GM23338 (cell line): ENCODE measurements around the gene CUEDC2. TPM values are rescaled to one million over a fixed set of nuclear protein-coding genes. Genes with fewer than 3 reads are reported as not detected.

ENCODE experiments used
- ATAC-seq: fragments of 200-7000 bp; cut with Tn5 transposase; 3 replicates; pipeline ENCODE4 v1.9.1; 2020
- DNase-seq: peaks from one replicate; pipeline ENCODE4 v3.0.0-alpha.2; 2015; ENCODE audit warnings: low spot score
- H2AFZ ChIP-seq: fragments of 200-600 bp; sonication (generic); 2 replicates; pipeline ENCODE4 v1.8.0; 2016; ENCODE audit warnings: antibody characterized with exemption, mild to moderate bottlenecking, moderate library complexity
- H3F3A ChIP-seq: fragments of 200-600 bp; sonication (generic); replicated peaks from 2 replicates; pipeline ENCODE4 v1.8.0; 2017; ENCODE audit warnings: antibody characterized with exemption, mixed run types, low read depth
- H3K27ac ChIP-seq: fragments of 200-600 bp; sonication (generic); 2 replicates; pipeline ENCODE4 v1.6.1; 2016; ENCODE audit warnings: low read depth
- H3K27me3 ChIP-seq: fragments of 200-600 bp; sonication (generic); 2 replicates; pipeline ENCODE4 v1.8.0; 2016; ENCODE audit warnings: mild to moderate bottlenecking, mixed run types, moderate library complexity; ENCODE audit not compliant: insufficient read depth
- H3K36me3 ChIP-seq: fragments of 200-600 bp; sonication (generic); 2 replicates; pipeline ENCODE4 v1.8.0; 2016; ENCODE audit warnings: mild to moderate bottlenecking; ENCODE audit not compliant: insufficient read depth
- H3K4me1 ChIP-seq: fragments of 200-600 bp; sonication (generic); 2 replicates; pipeline ENCODE4 v1.8.0; 2016; ENCODE audit warnings: mild to moderate bottlenecking, moderate library complexity; ENCODE audit not compliant: insufficient read depth
- H3K4me2 ChIP-seq: fragments of 200-600 bp; sonication (generic); 2 replicates; pipeline ENCODE4 v1.7.1; 2017; ENCODE audit warnings: mixed run types
- H3K4me3 ChIP-seq: fragments of 200-600 bp; sonication (generic); 2 replicates; pipeline ENCODE4 v1.6.1; 2016; ENCODE audit warnings: mixed run types
- H3K79me2 ChIP-seq: fragments of 200-600 bp; sonication (generic); replicated peaks from 2 replicates; pipeline ENCODE4 v1.8.0; 2017; ENCODE audit warnings: mild to moderate bottlenecking; ENCODE audit not compliant: insufficient read depth
- H3K9me2 ChIP-seq: fragments of 200-600 bp; sonication (generic); 2 replicates; pipeline ENCODE4 v1.8.0; 2017; ENCODE audit not compliant: insufficient read depth
- H4K20me1 ChIP-seq: fragments of 200-600 bp; sonication (generic); replicated peaks from 2 replicates; pipeline ENCODE4 v1.8.0; 2017; ENCODE audit warnings: mild to moderate bottlenecking; ENCODE audit not compliant: insufficient read depth
- H3K27ac Mint-ChIP-seq: 2 replicates; pipeline ENCODE4 v1.8.0; 2020; ENCODE audit warnings: inconsistent platforms, mild to moderate bottlenecking, moderate library complexity, mixed read lengths
- H3K27me3 Mint-ChIP-seq: 3 replicates; pipeline ENCODE4 v1.8.0; 2022; ENCODE audit warnings: low read depth, mild to moderate bottlenecking, moderate library complexity, mixed read lengths, inconsistent platforms; ENCODE audit not compliant: insufficient read depth, poor library complexity
- H3K36me3 Mint-ChIP-seq: 3 replicates; pipeline ENCODE4 v1.8.0; 2021; ENCODE audit warnings: low read depth, mild to moderate bottlenecking, inconsistent platforms, moderate library complexity, mixed read lengths
- H3K4me1 Mint-ChIP-seq: 3 replicates; pipeline ENCODE4 v1.8.0; 2020; ENCODE audit warnings: mild to moderate bottlenecking, inconsistent platforms, mixed read lengths
- H3K4me3 Mint-ChIP-seq: 3 replicates; pipeline ENCODE4 v1.8.0; 2021; ENCODE audit warnings: moderate library complexity, mild to moderate bottlenecking, inconsistent platforms, mixed read lengths
- H3K9me3 Mint-ChIP-seq: 3 replicates; pipeline ENCODE4 v1.8.0; 2020; ENCODE audit warnings: moderate library complexity, mild to moderate bottlenecking, inconsistent platforms, mixed read lengths
- CREB1 ChIP-seq: fragments of 250-450 bp; sonication (Bioruptor Pico); IDR thresholded peaks from 2 replicates; pipeline ENCODE4 v1.5.0; 2020; ENCODE audit warnings: low read depth, mild to moderate bottlenecking, moderate library complexity
- ETS1 ChIP-seq: IDR thresholded peaks from 2 replicates; pipeline ENCODE4 v1.6.1; 2016; ENCODE audit warnings: antibody characterized with exemption
- EZH2 ChIP-seq: fragments of 200-600 bp; sonication (generic); IDR thresholded peaks from one replicate; pipeline ENCODE4 v1.8.0; 2017; ENCODE audit warnings: antibody characterized with exemption, mild to moderate bottlenecking, low read depth; ENCODE audit not compliant: unreplicated experiment
- JUNB ChIP-seq: IDR thresholded peaks from one replicate; pipeline ENCODE4 v1.6.1; 2016; ENCODE audit warnings: antibody characterized with exemption; ENCODE audit not compliant: unreplicated experiment
- POLR2AphosphoS5 ChIP-seq: IDR thresholded peaks from 2 replicates; pipeline ENCODE4 v1.6.1; 2016; ENCODE audit warnings: antibody characterized with exemption, low read depth
- REST ChIP-seq: IDR thresholded peaks from one replicate; pipeline ENCODE4 v1.6.1; 2018; ENCODE audit warnings: antibody characterized with exemption; ENCODE audit not compliant: unreplicated experiment
- ZNF331 ChIP-seq: fragments of 250-450 bp; sonication (Bioruptor Pico); IDR thresholded peaks from 2 replicates; pipeline ENCODE4 v1.5.0; 2020; ENCODE audit warnings: low read depth, mild to moderate bottlenecking, moderate library complexity
- polyA plus RNA-seq: library from polyadenylated mRNA; unstranded; fragments of >200 nt; fragmentation: Nextera tagmentation; extraction: Ambion mirVana; gene quantifications from 2 replicates; pipeline ENCODE4 v1.2.1, GENCODE V29; 2016
- total RNA-seq: library from RNA; depleted of rRNA; stranded (reverse); fragments of >200 nt; shearing (Covaris generic); gene quantifications from 2 replicates; pipeline ENCODE4 v1.2.3, GENCODE V29; 2014
- TF ChIP-seq, protein P1 (sequence below), 2 experiments: fragments of 200-600 bp in 1 of 2; sonication (generic) in 1 of 2; conservative IDR thresholded peaks; 2 replicates each; pipeline versions ENCODE4 v1.5.1 to v1.6.1; 2016 to 2017; ENCODE audit warnings: antibody characterized with exemption in 2 of 2, low read depth in 2 of 2, mild to moderate bottlenecking in 2 of 2, moderate library complexity in 1 of 2

CUEDC2 gene
- total and polyA plus RNA-seq, 2 experiments from 2014 or later = 39.2 to 47.3 TPM

DNA sequence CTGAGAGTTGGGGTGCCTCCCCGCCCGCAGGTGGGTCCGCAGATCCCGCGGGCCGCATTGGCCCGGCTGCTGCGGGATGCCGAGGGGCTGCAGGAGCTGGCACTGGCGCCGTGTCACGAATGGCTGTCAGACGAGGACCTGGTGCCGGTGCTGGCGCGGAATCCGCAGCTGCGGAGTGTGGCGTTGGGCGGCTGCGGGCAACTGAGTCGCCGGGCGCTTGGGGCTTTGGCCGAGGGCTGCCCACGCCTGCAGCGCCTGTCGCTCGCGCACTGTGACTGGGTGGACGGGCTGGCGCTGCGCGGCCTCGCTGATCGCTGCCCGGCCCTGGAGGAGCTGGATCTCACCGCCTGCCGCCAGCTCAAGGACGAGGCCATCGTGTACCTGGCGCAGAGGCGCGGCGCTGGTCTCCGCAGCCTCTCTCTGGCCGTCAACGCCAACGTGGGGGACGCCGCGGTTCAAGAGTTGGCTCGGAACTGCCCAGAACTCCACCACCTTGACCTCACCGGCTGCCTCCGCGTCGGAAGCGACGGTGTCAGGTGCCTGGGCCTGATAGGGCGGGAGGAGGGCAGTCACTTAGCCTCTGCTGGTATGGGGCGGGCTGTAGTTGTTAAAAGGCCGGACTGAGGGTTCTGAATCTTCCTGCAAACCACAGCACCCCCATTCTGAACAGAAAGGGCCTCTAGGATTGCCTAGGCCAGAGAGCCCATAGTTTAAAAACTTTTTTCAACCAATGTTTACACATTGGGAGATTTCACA, 10.4 kb downstream of the CUEDC2 start (continued):
- TF ChIP-seq ETS1 (no peak), CREB1 (CRISPR knock-in tag) (0 out of 2 replicates have a peak, but pooled peaks have one; percentile 10), EZH2 (no peak), ZNF331 (CRISPR knock-in tag) (no peak)

DNA sequence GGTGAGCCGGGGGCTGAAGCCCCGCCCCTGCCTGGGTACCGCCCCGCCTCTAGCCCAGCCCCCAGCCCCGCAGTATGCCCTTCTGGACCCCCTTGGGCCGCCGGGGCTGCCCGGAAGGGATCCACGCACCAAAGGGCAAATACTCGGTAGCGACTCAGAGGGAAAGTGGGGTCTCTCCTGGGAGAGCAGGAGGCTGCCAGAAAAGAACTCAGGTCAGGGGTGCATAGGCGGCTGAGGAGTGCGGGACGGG, 10.9 kb downstream of the CUEDC2 start:
- H2AFZ ChIP-seq = peak overlapping the region; percentile 95
- DNase-seq (no peak), ATAC-seq (peak; percentile 60)
- H3K9me2 ChIP-seq = no peaks in the 10 kb centered on the region
- H4K20me1 ChIP-seq = no peaks in the 10 kb centered on the region; the same call in none of the 2 replicates
- H3K4me3 Mint-ChIP-seq = peak overlapping the region; percentile 97
- H3K27ac ChIP-seq = no peak overlapping the region; the same call in 1 of the 2 replicates
- H3K4me2 ChIP-seq = peak overlapping the region; percentile 100
- peaks cover 16% of the 10 kb centered on the region for H3K36me3 Mint-ChIP-seq
- H3K4me1 Mint-ChIP-seq = peaks cover 16% of the 10 kb centered on the region
- H3K27ac Mint-ChIP-seq = no peak overlapping the region
- H3K4me1 ChIP-seq = peaks cover 15% of the 10 kb centered on the region
- H3K4me3 ChIP-seq = peak overlapping the region; percentile 82
- H3K27me3 Mint-ChIP-seq = peaks cover 40% of the 10 kb centered on the region
- peaks cover 27% of the 10 kb centered on the region for H3F3A ChIP-seq
- H3K36me3 ChIP-seq = no peaks in the 10 kb centered on the region; the same call in 1 of the 2 replicates
- H3K9me3 Mint-ChIP-seq = no peaks in the 10 kb centered on the region; the same call in 2 of the 3 replicates
- no peaks in the 10 kb centered on the region for H3K79me2 ChIP-seq
- 0 out of 2 replicates have a peak, but pooled peaks cover 6% of the 10 kb centered on the region for H3K27me3 ChIP-seq
- TF ChIP-seq EZH2 (no peak), ZNF331 (CRISPR knock-in tag) (no peak), JUNB (no peak), CREB1 (CRISPR knock-in tag) (no peak; the same call in 1 of the 2 replicates)

- Mint-ChIP-seq H3K4me1 (peaks cover 19% of the 10 kb centered on the region), H3K9me3 (no peaks in the 10 kb centered on the region; the same call in 2 of the 3 replicates), H3K27me3 (peaks cover 40% of the 10 kb centered on the region), H3K36me3 (peaks cover 16% of the 10 kb centered on the region), H3K4me3 (peak within 1 kb of the TSS; percentile 97), H3K27ac (peak within 1 kb of the TSS; percentile 97)
- Histone ChIP-seq H3K27me3 (0 out of 2 replicates have a peak, but pooled peaks cover 6% of the 10 kb centered on the region), H2AFZ (peak within 1 kb of the TSS; percentile 95), H3K27ac (peak within 1 kb of the TSS; percentile 95), H3K79me2 (no peaks in the 10 kb centered on the region), H4K20me1 (no peaks in the 10 kb centered on the region; the same call in none of the 2 replicates), H3K36me3 (no peaks in the 10 kb centered on the region; the same call in 1 of the 2 replicates), H3K4me2 (peak within 1 kb of the TSS; percentile 100), H3K9me2 (no peaks in the 10 kb centered on the region), H3K4me1 (peaks cover 15% of the 10 kb centered on the region), H3K4me3 (peak within 1 kb of the TSS; percentile 82), H3F3A (peaks cover 27% of the 10 kb centered on the region)
- ATAC-seq (peak; percentile 33), DNase-seq (peak; percentile 98)
- TF ChIP-seq, protein P1, sequence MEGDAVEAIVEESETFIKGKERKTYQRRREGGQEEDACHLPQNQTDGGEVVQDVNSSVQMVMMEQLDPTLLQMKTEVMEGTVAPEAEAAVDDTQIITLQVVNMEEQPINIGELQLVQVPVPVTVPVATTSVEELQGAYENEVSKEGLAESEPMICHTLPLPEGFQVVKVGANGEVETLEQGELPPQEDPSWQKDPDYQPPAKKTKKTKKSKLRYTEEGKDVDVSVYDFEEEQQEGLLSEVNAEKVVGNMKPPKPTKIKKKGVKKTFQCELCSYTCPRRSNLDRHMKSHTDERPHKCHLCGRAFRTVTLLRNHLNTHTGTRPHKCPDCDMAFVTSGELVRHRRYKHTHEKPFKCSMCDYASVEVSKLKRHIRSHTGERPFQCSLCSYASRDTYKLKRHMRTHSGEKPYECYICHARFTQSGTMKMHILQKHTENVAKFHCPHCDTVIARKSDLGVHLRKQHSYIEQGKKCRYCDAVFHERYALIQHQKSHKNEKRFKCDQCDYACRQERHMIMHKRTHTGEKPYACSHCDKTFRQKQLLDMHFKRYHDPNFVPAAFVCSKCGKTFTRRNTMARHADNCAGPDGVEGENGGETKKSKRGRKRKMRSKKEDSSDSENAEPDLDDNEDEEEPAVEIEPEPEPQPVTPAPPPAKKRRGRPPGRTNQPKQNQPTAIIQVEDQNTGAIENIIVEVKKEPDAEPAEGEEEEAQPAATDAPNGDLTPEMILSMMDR (conservative IDR thresholded peaks at IDR 0.05; ENCODE audit: low read depth in 2 of 2) = no peak
- peak; percentile 72; the same call in 1 of the 2 replicates for TF ChIP-seq ETS1
- TF ChIP-seq REST = peak; percentile 41
- TF ChIP-seq POLR2AphosphoS5 = peak; percentile 84
These were observed 11.5 kb downstream of the CUEDC2 start, which contains the start of gene FBXL15 for GRCh38 chr10:102420714-102421506. TSS of gene FBXL15 (plus strand) at chr10:102420836. CDS start at chr10:102421130, 294 bp downstream.
